PC-3 (cell line): ENCODE results near the gene ACY1.

ENCODE experiments used
- EZH2 ChIP-seq: fragments of 300-600 bp; sonication (generic); IDR thresholded peaks from one replicate; pipeline ENCODE4 v1.6.1; 2017; ENCODE audit warnings: antibody characterized with exemption, mild to moderate bottlenecking, low read length; ENCODE audit not compliant: unreplicated experiment
- EZH2phosphoT487 ChIP-seq: fragments of 300-600 bp; sonication (generic); IDR thresholded peaks from 2 replicates; pipeline ENCODE4 v1.6.1; 2018; ENCODE audit warnings: mild to moderate bottlenecking, antibody characterized with exemption, low read length, borderline replicate concordance
- TF ChIP-seq, protein P1 (sequence below): fragments of 300-600 bp; sonication (generic); conservative IDR thresholded peaks from 2 replicates; pipeline ENCODE4 v1.5.1; 2017; ENCODE audit warnings: antibody characterized with exemption, low read depth, mild to moderate bottlenecking, low read length

DNA sequence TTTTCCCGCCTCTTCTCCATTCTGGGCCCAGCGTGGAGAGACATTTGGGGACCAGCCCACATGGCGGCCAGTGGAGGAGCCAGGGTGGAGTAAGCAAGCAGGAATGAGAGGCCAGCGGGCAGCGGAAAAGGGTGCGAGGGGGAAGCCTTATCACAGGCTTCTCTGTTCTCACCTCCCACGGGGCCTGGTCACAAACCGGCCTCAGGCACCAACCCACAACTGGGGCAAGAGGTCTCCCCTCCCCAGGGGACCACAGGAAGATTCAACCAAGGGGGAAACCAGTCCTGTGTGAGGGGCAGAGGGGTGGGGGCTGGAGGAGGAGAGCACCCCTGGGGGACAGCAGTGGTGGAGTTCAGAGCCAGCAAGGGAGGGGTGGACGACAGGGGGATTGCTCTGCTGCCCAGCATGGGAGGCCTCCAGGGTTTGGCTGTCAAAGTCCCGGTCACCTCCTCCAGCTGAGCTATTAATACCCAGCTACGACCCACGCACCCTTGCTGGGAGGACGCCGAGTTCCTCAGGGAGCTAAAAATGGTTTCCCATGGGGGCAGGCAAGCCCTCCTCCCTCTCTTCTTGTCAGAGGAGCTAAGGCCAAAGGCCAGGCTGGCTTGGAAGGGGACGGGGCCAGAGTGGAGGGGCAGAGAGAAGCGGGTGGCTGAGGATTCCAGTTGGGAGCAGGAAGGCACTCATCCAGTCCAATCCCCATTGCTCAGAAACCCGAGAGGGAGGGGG lies 36.2 kb downstream of the ACY1 start:
- TF ChIP-seq, protein P1, sequence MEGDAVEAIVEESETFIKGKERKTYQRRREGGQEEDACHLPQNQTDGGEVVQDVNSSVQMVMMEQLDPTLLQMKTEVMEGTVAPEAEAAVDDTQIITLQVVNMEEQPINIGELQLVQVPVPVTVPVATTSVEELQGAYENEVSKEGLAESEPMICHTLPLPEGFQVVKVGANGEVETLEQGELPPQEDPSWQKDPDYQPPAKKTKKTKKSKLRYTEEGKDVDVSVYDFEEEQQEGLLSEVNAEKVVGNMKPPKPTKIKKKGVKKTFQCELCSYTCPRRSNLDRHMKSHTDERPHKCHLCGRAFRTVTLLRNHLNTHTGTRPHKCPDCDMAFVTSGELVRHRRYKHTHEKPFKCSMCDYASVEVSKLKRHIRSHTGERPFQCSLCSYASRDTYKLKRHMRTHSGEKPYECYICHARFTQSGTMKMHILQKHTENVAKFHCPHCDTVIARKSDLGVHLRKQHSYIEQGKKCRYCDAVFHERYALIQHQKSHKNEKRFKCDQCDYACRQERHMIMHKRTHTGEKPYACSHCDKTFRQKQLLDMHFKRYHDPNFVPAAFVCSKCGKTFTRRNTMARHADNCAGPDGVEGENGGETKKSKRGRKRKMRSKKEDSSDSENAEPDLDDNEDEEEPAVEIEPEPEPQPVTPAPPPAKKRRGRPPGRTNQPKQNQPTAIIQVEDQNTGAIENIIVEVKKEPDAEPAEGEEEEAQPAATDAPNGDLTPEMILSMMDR: no peak
- TF ChIP-seq EZH2phosphoT487 (no peak), EZH2 (no peak)
